Neural progenitor cell (in vitro differentiated cells): ENCODE measurements around the gene CD83. TPM values are rescaled to one million over a fixed set of nuclear protein-coding genes. Genes with fewer than 3 reads are reported as not detected.

Source experiments
- DNase-seq: peaks from one replicate; pipeline ENCODE4 v3.0.0-alpha.2; 2016; ENCODE audit warnings: low spot score
- H2AFZ ChIP-seq: fragments of 200-600 bp; sonication (generic); replicated peaks from 2 replicates; pipeline ENCODE4 v1.6.1; 2016; ENCODE audit warnings: antibody characterized with exemption
- H3F3A ChIP-seq: fragments of 200-600 bp; sonication (generic); 2 replicates; pipeline ENCODE4 v1.6.1; 2016; ENCODE audit warnings: antibody characterized with exemption, low read depth
- H3K27ac ChIP-seq: fragments of 200-600 bp; sonication (generic); 2 replicates; pipeline ENCODE4 v1.5.1; 2016; ENCODE audit warnings: mild to moderate bottlenecking
- H3K27me3 ChIP-seq: fragments of 200-600 bp; sonication (generic); 2 replicates; pipeline ENCODE4 v1.6.1; 2016; ENCODE audit warnings: mild to moderate bottlenecking, moderate library complexity
- H3K36me3 ChIP-seq: fragments of 200-600 bp; sonication (generic); 2 replicates; pipeline ENCODE4 v1.5.1; 2016
- H3K4me1 ChIP-seq: fragments of 200-600 bp; sonication (generic); 2 replicates; pipeline ENCODE4 v1.6.1; 2016; ENCODE audit warnings: mixed run types
- H3K4me2 ChIP-seq: fragments of 200-600 bp; sonication (generic); 2 replicates; pipeline ENCODE4 v1.6.1; 2016
- H3K4me3 ChIP-seq: fragments of 200-600 bp; sonication (generic); 2 replicates; pipeline ENCODE4 v1.5.1; 2016
- H3K79me2 ChIP-seq: fragments of 200-600 bp; sonication (generic); 2 replicates; pipeline ENCODE4 v1.6.1; 2016; ENCODE audit warnings: low read depth
- H3K9ac ChIP-seq: fragments of 200-600 bp; sonication (generic); 2 replicates; pipeline ENCODE4 v1.6.1; 2016
- H3K9me3 ChIP-seq: fragments of 200-600 bp; sonication (generic); 2 replicates; pipeline ENCODE4 v1.5.1; 2016; ENCODE audit warnings: low read depth
- H4K20me1 ChIP-seq: fragments of 200-600 bp; sonication (generic); 2 replicates; pipeline ENCODE4 v1.6.1; 2016; ENCODE audit warnings: low read depth
- H3K27ac Mint-ChIP-seq: 3 replicates; pipeline ENCODE4 v1.8.0; 2021; ENCODE audit warnings: mixed read lengths
- H3K27me3 Mint-ChIP-seq: 2 replicates; pipeline ENCODE4 v1.8.0; 2022; ENCODE audit warnings: low read depth, mild to moderate bottlenecking, inconsistent platforms, moderate library complexity, mixed read lengths; ENCODE audit not compliant: insufficient read depth
- H3K36me3 Mint-ChIP-seq: 3 replicates; pipeline ENCODE4 v1.8.0; 2021; ENCODE audit warnings: mixed read lengths
- H3K4me1 Mint-ChIP-seq: 3 replicates; pipeline ENCODE4 v1.8.0; 2021; ENCODE audit warnings: mixed read lengths
- H3K4me3 Mint-ChIP-seq: 3 replicates; pipeline ENCODE4 v1.8.0; 2021; ENCODE audit warnings: mild to moderate bottlenecking, moderate library complexity, mixed read lengths
- H3K9me3 Mint-ChIP-seq: 3 replicates; pipeline ENCODE4 v1.8.0; 2020; ENCODE audit warnings: mixed read lengths
- EZH2 ChIP-seq: fragments of 200-600 bp; sonication (generic); IDR thresholded peaks from 2 replicates; pipeline ENCODE4 v1.6.1; 2017; ENCODE audit warnings: antibody characterized with exemption, mild to moderate bottlenecking, moderate library complexity
- EZH2phosphoT487 ChIP-seq: fragments of 200-600 bp; sonication (generic); IDR thresholded peaks from 2 replicates; pipeline ENCODE4 v1.6.1; 2017; ENCODE audit warnings: antibody characterized with exemption
- total RNA-seq: library from RNA; depleted of rRNA; stranded (reverse); fragments of >200 nt; gene quantifications from 2 replicates; pipeline ENCODE4 v1.2.3, GENCODE V29; 2015; ENCODE audit warnings: low replicate concordance
- TF ChIP-seq, protein P1 (sequence below): fragments of 200-600 bp; sonication (generic); IDR thresholded peaks from 2 replicates; pipeline ENCODE4 v1.5.1; 2017; ENCODE audit warnings: antibody characterized with exemption, mild to moderate bottlenecking

The CD83 gene
- total RNA-seq, 1 donor from 2014 or later: 0.80 TPM

DNA sequence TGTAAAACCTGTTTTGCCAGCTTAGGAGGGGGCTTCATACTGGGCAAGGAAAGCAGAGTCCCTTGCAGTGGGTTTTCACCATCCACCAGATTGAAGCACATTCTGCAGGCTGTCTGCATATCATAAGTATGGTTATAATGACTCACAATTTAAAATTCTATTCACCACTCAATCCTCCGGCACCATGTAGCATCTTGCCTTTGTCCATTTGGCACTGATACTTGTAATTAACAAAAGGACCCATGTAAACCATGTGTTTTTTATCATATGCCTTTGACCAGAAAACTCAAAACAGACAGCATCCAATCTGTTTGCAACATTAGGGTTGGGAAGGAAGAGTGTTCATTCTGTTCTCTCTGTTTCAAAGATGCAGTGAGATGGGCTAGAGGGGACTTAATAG lies 3.0 kb downstream of the CD83 start:
- Histone ChIP-seq H3K4me3 (no peak overlapping the region), H3K4me1 (peaks cover 4% of the 10 kb centered on the region), H3K9me3 (no peaks in the 10 kb centered on the region), H3K27me3 (peaks cover 34% of the 10 kb centered on the region), H3K27ac (no peak overlapping the region), H3K36me3 (no peaks in the 10 kb centered on the region), H3K79me2 (no peaks in the 10 kb centered on the region), H3F3A (peaks cover 16% of the 10 kb centered on the region), H3K4me2 (no peak overlapping the region), H4K20me1 (no peaks in the 10 kb centered on the region), H2AFZ (no peak overlapping the region), H3K9ac (no peak overlapping the region)
- peaks cover 9% of the 10 kb centered on the region for H3K4me1 Mint-ChIP-seq
- peaks cover 10% of the 10 kb centered on the region for H3K27me3 Mint-ChIP-seq
- H3K4me3 Mint-ChIP-seq: no peak overlapping the region
- TF ChIP-seq EZH2phosphoT487: no peak
- TF ChIP-seq, protein P1, sequence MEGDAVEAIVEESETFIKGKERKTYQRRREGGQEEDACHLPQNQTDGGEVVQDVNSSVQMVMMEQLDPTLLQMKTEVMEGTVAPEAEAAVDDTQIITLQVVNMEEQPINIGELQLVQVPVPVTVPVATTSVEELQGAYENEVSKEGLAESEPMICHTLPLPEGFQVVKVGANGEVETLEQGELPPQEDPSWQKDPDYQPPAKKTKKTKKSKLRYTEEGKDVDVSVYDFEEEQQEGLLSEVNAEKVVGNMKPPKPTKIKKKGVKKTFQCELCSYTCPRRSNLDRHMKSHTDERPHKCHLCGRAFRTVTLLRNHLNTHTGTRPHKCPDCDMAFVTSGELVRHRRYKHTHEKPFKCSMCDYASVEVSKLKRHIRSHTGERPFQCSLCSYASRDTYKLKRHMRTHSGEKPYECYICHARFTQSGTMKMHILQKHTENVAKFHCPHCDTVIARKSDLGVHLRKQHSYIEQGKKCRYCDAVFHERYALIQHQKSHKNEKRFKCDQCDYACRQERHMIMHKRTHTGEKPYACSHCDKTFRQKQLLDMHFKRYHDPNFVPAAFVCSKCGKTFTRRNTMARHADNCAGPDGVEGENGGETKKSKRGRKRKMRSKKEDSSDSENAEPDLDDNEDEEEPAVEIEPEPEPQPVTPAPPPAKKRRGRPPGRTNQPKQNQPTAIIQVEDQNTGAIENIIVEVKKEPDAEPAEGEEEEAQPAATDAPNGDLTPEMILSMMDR: no peak
- DNase-seq: no peak
- peaks cover 2% of the 10 kb centered on the region for H3K36me3 Mint-ChIP-seq
- H3K27ac Mint-ChIP-seq: no peak overlapping the region
- H3K9me3 Mint-ChIP-seq: no peaks in the 10 kb centered on the region

DNA sequence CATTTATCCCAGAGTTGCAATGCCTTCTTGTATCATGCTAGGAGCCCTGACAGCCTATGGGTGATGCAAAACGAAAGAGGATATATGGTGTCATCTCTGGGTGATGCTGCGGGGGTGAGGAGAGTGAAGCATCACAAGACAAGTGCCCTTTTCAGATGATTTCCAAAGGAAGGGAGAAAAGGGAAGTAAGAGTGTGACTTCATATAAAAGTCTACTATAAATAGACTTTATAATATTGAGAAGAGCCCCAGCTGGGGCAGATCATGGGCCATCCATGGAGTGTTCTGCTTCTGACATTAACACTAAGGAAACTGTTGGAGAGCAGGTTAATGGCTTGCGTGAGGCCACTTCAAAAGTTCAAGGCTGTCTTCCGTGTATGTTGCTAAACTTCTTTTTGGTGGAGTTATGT lies 4.4 kb downstream of the CD83 start:
- no peak overlapping the region for H3K4me3 ChIP-seq
- Mint-ChIP-seq H3K27me3 (peaks cover 7% of the 10 kb centered on the region), H3K27ac (no peak overlapping the region), H3K9me3 (no peaks in the 10 kb centered on the region), H3K36me3 (peaks cover 2% of the 10 kb centered on the region), H3K4me1 (peaks cover 8% of the 10 kb centered on the region), H3K4me3 (no peak overlapping the region)
- peaks cover 26% of the 10 kb centered on the region for H3K27me3 ChIP-seq
- H2AFZ ChIP-seq: no peak overlapping the region
- no peaks in the 10 kb centered on the region for H3K79me2 ChIP-seq
- no peak for DNase-seq
- no peaks in the 10 kb centered on the region for H3K36me3 ChIP-seq
- H3K4me1 ChIP-seq: peaks cover 2% of the 10 kb centered on the region
- H3K9me3 ChIP-seq: no peaks in the 10 kb centered on the region
- H3K9ac ChIP-seq: no peak overlapping the region
- H3K27ac ChIP-seq: no peak overlapping the region
- TF ChIP-seq EZH2: no peak
- TF ChIP-seq EZH2phosphoT487: no peak
- TF ChIP-seq, protein P1: no peak
- H3K4me2 ChIP-seq: no peak overlapping the region
- peaks cover 10% of the 10 kb centered on the region for H3F3A ChIP-seq
- no peaks in the 10 kb centered on the region for H4K20me1 ChIP-seq

DNA sequence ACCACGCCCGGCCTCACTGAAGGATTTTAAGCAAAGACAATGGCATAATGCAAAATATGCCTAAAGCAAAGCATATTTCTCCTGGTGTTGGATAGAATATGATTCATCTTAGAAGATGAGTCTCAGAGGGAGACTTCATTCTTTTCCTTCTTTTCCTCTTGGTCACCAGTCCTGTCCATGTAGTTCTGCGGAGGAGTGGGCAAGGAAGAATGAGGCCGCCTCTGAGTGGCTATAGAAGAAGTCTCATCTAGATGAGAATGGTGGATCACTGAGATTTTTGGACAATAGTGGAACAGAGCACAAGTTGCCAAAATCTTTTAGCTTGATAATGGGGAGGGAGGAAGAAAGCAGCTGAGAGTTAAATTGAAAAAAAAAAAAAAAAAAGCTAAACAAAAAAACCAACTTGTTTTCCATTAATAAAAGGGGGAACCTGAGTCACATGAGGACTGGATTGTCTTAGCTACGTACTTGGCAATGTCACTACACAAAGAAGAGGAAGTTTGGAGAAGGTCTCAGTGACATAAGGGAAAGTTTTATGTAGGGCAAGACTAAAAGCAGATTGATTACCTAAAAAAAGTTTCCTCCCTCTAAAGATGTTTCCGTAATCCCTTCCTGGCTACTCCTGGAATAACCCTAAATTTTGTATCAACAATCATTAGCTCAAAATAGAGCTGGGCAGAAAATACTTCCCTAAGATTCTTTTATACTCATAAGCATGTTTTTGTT lies 6.0 kb downstream of the CD83 start:
- H2AFZ ChIP-seq: no peak overlapping the region
- no peaks in the 10 kb centered on the region for H3K27me3 Mint-ChIP-seq
- peaks cover 2% of the 10 kb centered on the region for H3F3A ChIP-seq
- peaks cover 11% of the 10 kb centered on the region for H3K27me3 ChIP-seq
- no peaks in the 10 kb centered on the region for H3K4me1 ChIP-seq
- H4K20me1 ChIP-seq: no peaks in the 10 kb centered on the region
- no peak overlapping the region for H3K4me2 ChIP-seq
- no peak overlapping the region for H3K9ac ChIP-seq
- H3K4me3 ChIP-seq: no peak overlapping the region
- TF ChIP-seq, protein P1: no peak
- TF ChIP-seq EZH2phosphoT487: no peak
- TF ChIP-seq EZH2: no peak
- H3K27ac ChIP-seq: no peak overlapping the region
- no peaks in the 10 kb centered on the region for H3K36me3 ChIP-seq
- peaks cover 5% of the 10 kb centered on the region for H3K4me1 Mint-ChIP-seq
- DNase-seq: no peak
- no peaks in the 10 kb centered on the region for H3K9me3 ChIP-seq
- peaks cover 2% of the 10 kb centered on the region for H3K36me3 Mint-ChIP-seq
- no peaks in the 10 kb centered on the region for H3K9me3 Mint-ChIP-seq
- no peak overlapping the region for H3K4me3 Mint-ChIP-seq
- no peak overlapping the region for H3K27ac Mint-ChIP-seq
- H3K79me2 ChIP-seq: no peaks in the 10 kb centered on the region
